GM19324 (cell line): ENCODE results near the gene HIVEP3.

Experiments used
- ATAC-seq: cut with Tn5 transposase; IDR thresholded peaks from one replicate; pipeline ENCODE4 v1.9.1; 2021; ENCODE audit warnings: mild to moderate bottlenecking, moderate library complexity; ENCODE audit not compliant: unreplicated experiment, low FRiP score

Gene HIVEP3

GRCh38 chr1:41894808-41895483 is 23.8 kb downstream of the HIVEP3 start:
- ATAC-seq: no peak

GRCh38 chr1:41894101-41894807 is 24.5 kb downstream of the HIVEP3 start:
- ATAC-seq: no peak

DNA sequence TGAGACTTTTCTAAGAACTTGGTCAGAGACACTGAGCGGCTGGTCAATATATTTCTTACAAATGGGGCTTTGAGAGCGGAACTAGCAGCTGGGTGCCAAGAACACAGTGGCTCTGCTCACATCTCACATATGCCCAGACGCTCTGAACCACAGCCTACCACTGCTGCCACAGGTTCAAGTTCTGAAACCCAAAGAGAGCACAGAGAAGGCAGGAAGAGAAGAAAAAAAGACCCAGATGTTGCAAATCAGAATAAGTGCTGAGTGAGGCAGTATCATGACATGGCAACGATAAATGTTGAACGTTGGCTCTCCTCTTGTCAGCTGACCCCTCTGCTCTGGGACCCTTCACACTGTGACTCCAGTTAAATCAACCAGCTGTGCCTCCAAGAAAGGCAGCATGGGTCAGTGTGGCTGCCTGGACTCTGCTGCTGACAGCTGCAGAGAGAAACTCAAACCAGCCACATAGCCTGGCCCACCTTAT is 26.4 kb downstream of the HIVEP3 start:
- ATAC-seq: no peak

DNA sequence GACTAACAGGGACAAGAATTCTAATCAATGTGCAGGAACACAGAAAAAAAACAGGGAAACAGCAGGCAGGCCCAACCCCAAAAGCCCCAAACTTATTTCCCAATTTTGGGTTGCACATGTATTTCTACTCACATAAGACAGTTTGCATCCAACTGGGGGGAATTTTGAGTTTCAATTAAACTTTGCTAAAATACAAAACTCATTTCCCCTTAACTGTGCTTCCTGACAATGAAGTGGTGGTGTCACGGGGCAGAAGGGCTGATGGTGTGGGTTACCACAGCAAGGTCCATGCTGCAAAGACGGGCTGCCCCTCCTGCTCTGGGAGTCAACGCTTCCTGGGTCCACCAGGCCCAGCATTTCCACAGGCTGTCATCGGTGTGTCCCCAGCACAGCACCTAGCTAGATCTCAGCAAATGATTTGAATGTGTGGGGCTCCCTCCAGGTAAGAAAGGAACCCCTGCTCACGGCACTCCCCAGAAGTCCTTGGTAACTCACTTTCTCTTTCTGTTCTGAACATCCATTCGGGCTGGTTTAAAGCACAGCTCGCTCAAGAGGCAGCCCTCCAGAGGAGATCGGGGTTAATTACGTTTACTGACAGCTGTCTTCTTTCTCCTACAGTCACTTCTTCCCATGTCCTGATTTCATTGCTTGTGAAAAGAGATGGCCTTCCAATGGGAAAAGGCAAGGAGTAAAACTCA is 27.4 kb downstream of the HIVEP3 start:
- ATAC-seq: peak; percentile 72

- ATAC-seq: no peak
These were observed 27.9 kb downstream of the HIVEP3 start for GRCh38 chr1:41890825-41891198.

DNA sequence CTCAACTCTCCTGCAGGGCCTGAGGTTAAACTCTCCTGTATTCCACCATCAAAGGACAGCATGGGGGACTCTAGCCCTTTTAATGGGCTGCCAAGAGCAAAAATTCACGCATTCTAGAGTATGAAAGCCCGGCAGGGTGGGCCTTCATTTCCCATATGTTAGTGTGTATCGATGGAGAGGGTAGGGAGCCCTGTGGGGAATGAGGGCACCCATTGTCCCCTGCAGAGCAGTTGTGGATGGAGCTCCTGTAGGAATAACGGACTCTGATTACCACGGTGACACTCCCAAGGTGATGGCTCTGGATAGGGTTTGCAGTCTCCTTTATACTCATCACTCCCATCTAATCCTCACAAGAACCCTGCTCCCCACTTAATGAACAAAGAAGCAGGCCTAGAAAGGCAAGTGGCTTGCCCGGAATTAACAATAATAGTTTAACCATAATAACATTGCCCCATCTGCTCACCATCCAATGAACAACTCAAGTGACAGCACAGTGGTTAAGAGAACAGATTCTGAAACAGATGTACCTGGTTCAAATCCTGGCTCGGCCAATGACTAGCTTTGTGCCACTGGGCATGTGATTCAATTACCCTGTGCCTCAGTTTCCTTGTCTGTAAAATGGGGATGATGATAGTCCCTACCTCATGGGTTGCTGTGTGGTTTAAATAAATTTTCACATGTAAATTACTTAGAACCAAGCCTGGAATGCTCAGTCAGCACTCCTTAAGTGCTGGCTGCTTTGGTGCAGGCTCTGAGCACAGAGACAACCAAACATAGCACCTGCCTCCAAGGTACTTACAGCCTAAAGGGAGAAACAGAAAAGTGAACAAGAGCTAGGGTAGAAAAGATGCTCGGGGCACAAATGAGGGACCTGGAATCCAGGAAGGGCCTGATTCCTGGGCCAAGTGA is 29.0 kb downstream of the HIVEP3 start:
- ATAC-seq: no peak

GRCh38 chr1:41888756-41889155 is 30.0 kb downstream of the HIVEP3 start:
- no peak for ATAC-seq

- ATAC-seq: no peak
These were observed 31.4 kb downstream of the HIVEP3 start for GRCh38 chr1:41887365-41887764.

GRCh38 chr1:41884256-41885230 is 34.2 kb downstream of the HIVEP3 start:
- no peak for ATAC-seq

GRCh38 chr1:41883507-41883906 is 35.2 kb downstream of the HIVEP3 start:
- no peak for ATAC-seq

- no peak for ATAC-seq
These were observed 36.2 kb downstream of the HIVEP3 start for GRCh38 chr1:41882486-41882885.

- ATAC-seq: no peak
These were observed 36.6 kb downstream of the HIVEP3 start for GRCh38 chr1:41882068-41882477.

DNA sequence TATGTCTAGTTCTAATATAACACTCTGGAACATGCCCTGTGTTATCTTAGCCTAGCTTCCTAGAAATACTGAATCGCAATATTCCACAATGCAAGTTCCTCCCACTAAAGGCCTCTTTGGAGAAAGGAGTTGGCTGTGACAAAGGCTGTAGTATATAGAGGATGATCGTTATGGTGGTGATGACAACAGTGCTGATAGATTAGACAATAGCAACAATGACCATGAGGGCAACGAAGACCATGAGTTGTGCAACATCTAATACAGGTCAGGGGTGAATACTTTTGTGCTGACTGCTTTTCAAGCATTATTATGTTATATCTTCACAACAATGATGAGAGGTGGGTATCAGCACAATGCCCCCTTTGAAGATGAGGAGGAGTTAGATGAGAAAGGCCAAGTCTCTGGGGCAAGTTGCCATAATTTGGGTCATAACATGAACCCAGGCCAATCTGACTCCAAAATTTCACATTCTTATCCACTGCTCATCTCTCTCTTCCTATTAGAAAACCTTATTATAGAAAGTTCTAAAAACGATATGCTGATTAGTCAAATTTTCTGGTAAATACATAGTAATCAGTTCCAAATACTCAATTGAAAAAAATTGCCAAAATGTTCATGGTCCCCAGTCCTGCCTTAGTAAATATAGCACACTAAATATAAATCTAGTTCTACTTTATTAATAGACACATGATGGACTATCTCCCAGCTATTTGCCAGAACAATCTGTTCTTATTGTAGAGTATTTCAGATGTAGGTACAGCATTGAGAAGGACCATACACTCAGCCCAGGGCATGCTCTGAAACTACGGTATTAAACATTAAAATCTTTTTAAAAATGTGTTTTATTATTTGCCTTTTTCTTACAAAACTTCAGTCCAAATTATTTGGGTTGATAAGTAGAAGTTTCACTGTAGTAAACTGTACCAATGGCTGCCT is 37.5 kb downstream of the HIVEP3 start:
- ATAC-seq: no peak

DNA sequence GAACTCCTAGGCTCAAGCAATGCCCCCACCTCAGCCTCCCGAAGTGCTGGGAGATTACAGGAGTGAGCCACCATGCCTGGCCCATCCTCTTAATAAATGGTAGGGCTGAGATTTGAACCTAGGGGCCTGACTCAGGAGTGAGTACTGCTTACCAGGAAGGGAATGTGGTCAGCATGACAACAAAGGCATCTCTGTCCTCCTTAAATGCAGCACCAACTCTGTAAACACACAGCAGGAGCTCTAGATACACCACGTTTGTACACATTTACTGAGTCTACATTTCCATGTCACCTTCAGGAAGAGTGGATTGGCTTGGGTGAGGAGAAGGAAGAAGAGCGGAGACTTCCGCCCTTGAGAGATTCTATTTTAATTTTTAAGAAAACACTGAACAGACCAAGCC is 38.5 kb downstream of the HIVEP3 start:
- ATAC-seq: no peak

GRCh38 chr1:41879617-41880016 is 39.1 kb downstream of the HIVEP3 start:
- ATAC-seq: no peak

- no peak for ATAC-seq
These were observed 39.8 kb downstream of the HIVEP3 start for GRCh38 chr1:41878911-41879310.

DNA sequence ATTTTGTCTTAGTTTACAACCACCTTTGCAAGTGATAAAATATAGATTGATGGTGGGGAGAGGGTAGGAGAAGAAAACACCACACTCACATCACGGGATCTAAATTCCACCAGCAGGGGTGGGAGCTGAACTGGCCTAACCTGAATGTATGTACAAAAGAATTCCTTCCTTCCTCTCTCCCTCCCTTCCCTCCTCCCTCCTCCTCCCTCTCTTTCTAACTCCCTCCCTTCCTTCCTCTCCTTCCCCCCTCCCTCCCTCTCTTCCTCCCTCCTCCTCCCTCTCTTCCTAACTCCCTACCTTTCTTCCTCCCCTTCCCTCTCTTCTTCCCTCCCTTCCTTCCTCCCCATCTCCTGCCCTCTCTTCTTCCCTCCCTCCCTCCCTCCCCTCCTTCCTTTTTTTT is 40.2 kb downstream of the HIVEP3 start:
- ATAC-seq: no peak
